Stimulated activated CD8-positive, alpha-beta memory T cell treated with anti-CD3 and anti-CD28 coated beads, Interleukin-12 subunit alpha, Interleukin-12 subunit beta, amount 100 ng/mL, for 1 hour (primary cell): Measurements from ENCODE around the gene AKIRIN2.
"Not testable (repeated sequence)": the region's sequence is repeated elsewhere in the genome, so short reads cannot be mapped to it uniquely, and the experiment has no call there.

Experiments used
- DNase-seq: peaks from one replicate; pipeline ENCODE4 v3.0.0-alpha.2; 2020; ENCODE audit warnings: low read depth

The AKIRIN2 gene

GRCh38 chr6:87718662-87719433 lies 16.8 kb upstream of the AKIRIN2 start:
- DNase-seq, result no peak

- DNase-seq, result no peak
Observed at GRCh38 chr6:87716928-87717614, 15.0 kb upstream of the AKIRIN2 start.

DNA sequence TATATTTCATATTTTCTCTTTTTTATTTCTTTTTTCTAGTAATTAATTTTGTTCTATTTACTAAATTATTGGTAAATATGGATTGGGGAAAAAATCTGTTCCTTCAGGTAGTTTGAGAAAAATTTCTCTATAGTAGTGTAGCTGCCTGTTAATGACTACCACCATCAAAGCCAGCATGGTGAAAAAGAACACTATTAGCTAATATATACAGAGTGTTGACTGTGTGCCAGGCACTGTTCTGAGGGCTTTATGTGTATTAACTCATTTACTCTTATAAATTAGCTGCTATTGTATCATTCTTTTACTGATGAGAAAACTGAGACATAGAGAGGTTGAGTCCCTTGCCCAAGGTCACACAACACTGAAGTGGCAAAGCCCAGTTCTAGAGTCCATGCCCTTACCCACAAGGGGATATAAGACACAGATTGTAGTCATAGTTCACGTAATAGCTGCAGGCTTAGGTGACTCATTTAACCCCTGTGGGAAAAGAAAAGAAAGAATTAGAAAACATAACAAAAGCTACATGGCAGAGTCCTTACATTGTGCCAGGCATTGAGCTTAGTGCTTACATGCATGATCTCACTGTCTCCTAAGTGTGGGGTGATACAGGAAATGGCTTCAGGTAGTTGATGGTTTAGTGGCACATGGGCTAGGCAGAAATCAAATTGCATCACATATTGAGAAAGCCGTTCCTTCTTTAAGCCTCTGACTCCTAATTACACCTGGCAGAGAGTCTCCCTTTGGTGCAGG lies 12.2 kb upstream of the AKIRIN2 start:
- no peak for DNase-seq

DNA sequence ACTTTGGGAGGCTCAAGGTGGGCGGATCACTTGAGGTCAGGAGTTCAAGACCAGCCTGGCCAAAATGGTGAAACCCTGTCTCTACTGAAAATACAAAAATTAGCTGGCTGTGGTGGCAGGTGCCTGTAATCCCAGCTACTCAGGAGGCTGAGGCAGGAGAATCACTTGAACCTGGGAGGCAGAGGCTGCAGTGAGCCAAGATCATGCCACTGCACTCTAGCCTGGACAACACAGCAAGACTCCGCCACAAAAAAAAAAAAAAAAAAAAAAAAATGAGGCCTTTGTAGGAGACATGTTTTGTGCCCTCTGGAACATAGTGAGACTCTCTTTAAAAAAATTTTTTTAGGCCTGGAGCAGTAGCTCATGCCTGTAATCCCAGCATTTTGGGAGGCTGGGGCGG lies 10.7 kb upstream of the AKIRIN2 start:
- not testable (repeated sequence) for DNase-seq

DNA sequence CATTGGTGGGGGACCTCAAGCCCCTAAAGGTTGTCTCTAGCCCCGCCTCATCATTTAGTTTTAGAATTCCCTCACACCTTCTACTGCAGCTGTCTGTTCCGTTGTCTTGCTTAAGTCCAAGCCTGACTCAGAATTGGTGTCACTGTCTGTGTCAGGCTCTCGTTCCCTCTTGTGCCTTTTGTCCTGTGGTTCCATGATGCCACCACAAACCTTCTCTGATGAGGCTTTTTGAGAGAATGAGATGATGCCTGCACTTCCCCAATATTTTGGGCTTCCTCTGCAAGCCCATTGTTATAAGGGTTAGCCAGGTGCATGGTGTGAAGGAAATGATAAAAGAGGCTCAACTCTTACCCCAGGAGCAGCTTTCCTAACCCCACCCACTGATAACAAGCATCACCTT lies 8.1 kb upstream of the AKIRIN2 start:
- no peak for DNase-seq

GRCh38 chr6:87708581-87709427 lies 6.8 kb upstream of the AKIRIN2 start:
- DNase-seq, result not testable (repeated sequence)

- DNase-seq, result no peak
Observed at GRCh38 chr6:87706187-87706966, 4.3 kb upstream of the AKIRIN2 start.

- DNase-seq, result no peak
Observed at GRCh38 chr6:87705070-87705691, 3.1 kb upstream of the AKIRIN2 start.

DNA sequence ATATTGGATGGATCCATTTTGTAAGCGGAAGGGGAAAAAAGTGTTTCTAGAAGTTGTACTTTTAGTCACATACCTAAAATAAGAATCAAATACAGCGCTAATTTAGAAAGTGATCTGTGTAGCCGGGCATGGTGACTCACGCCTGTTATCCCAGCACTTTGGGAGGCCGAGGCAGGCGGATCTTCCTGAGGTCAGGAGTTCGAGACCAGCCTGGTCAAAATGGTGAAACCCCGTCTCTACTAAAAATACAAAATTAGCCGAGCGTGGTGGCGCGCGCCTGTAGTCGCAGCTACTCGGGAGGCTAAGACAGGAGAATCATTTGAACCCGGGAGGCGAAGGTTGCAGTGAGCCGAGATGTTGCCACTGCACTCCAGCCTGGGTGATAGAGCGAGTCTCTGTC lies 1.0 kb upstream of the AKIRIN2 start:
- DNase-seq, result not testable (repeated sequence)

DNA sequence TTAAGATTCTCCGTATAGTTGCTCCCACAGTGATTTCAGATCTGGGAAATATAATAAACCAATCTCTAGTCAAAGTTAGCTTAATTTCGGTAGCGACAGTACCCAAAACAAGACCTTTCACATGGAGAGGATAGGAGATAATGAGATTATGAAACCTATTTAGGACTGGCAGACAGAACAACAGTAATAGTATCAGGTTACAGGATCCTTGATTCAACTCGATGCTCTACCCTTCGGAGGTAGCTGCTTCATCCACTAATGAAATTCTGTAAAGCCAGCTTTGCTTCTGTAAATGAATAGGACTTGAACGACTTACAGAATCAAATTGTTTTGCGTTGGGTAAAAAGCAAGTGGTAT lies 534 bp upstream of the AKIRIN2 start:
- DNase-seq, result no peak

DNA sequence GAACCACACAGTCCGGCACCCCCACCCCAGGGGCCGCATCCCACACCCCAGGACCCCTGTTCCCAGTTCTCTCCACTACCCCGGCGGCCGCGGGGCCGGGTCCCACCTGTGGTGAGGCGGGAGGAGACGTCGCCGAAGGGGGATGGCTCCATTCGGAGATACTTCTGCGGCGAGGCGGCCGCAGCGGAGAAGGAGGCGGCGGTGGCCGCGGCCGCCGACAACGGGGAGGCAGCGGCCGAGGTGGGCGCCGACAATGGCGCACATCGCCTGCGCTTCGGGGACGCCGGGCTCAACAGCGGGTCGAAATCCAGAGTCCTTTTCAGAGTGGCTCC lies 723 bp downstream of the AKIRIN2 start:
- no peak for DNase-seq

GRCh38 chr6:87700397-87701343 lies 1.4 kb downstream of the AKIRIN2 start:
- peak; percentile 23 for DNase-seq

- no peak for DNase-seq
Observed at GRCh38 chr6:87699576-87699975, 2.5 kb downstream of the AKIRIN2 start.

DNA sequence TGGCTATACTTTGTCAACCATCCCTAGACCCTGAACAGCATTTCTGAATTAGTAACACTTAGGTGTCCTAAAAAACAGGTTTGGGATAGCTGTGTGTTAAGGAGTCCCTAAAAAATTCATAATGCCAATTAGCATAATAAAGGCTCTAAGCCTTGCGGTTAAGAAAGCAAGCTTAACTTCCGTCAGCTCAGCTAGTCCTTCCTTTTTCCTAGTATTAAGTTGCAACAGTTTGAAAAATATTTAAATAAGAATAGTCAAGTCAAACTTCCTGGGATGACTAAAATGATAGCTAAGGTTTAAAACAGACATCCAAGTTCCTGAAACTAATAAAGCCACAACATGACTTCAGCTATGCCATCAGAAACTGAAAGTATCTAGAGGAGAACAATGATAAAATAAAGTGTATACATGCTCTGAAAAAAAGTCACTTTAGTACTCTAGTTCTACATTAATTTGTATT lies 3.5 kb downstream of the AKIRIN2 start:
- no peak for DNase-seq

- no peak for DNase-seq
Observed at GRCh38 chr6:87697581-87698546, 4.2 kb downstream of the AKIRIN2 start.

GRCh38 chr6:87696817-87697216 lies 5.2 kb downstream of the AKIRIN2 start:
- not testable (repeated sequence) for DNase-seq

GRCh38 chr6:87692086-87692485 lies 9.9 kb downstream of the AKIRIN2 start:
- DNase-seq, result no peak

- DNase-seq, result no peak
Observed at GRCh38 chr6:87690441-87690840, 11.6 kb downstream of the AKIRIN2 start.
